ENCODE data around the gene BLTP2.
A peak's percentile ranks its signal among the peaks of the same experiment; 100 is the strongest.

Gene BLTP2

GRCh38 chr17:28618464-28618863 is 26.5 kb downstream of the BLTP2 start:
- in situ Hi-C loops (cut with HindIII; ENCODE audit: low sequenced_read_pairs): no loop called here
- no peak overlapping the region for H3K4me3 ChIP-seq (ENCODE audit: low read depth, low read length)
- no peak for TF ChIP-seq CTCF (IDR thresholded peaks at IDR 0.05; ENCODE audit: low read depth, low read length)
- no peak for DNase-seq (ENCODE audit: low read depth, low spot score)

- no peak overlapping the region for H3K4me3 ChIP-seq (ENCODE audit: low read depth, low read length)
- DNase-seq (ENCODE audit: low read depth, low spot score): no peak
- no peak for TF ChIP-seq CTCF (IDR thresholded peaks at IDR 0.05; ENCODE audit: low read depth, low read length)
- in situ Hi-C loops (cut with HindIII; ENCODE audit: low sequenced_read_pairs): no loop called here
Observed at GRCh38 chr17:28616281-28616680, 28.7 kb downstream of the BLTP2 start.

- in situ Hi-C loops (cut with HindIII; ENCODE audit: low sequenced_read_pairs): no loop called here
- no peak overlapping the region for H3K4me3 ChIP-seq (ENCODE audit: low read depth, low read length)
- DNase-seq (ENCODE audit: low read depth, low spot score): no peak
- no peak for TF ChIP-seq CTCF (IDR thresholded peaks at IDR 0.05; ENCODE audit: low read depth, low read length)
Observed at GRCh38 chr17:28615260-28615940, 29.6 kb downstream of the BLTP2 start.

GRCh38 chr17:28613931-28614381 is 31.0 kb downstream of the BLTP2 start, which contains the start of gene RSKR:
Gene RSKR (minus strand): TSS chr17:28614185. CDS start chr17:28614161, 24 bp downstream.
- in situ Hi-C loops (cut with HindIII; ENCODE audit: low sequenced_read_pairs): no loop called here
- no peak for TF ChIP-seq CTCF (IDR thresholded peaks at IDR 0.05; ENCODE audit: low read depth, low read length)
- DNase-seq (ENCODE audit: low read depth, low spot score): no peak
- H3K4me3 ChIP-seq (ENCODE audit: low read depth, low read length): no peak within 1 kb of the TSS

- in situ Hi-C loops (cut with HindIII; ENCODE audit: low sequenced_read_pairs): no loop called here
Observed at GRCh38 chr17:28612936-28613872, 31.8 kb downstream of the BLTP2 start.

More at GRCh38 chr17:28612936-28613872, 31.8 kb downstream of the BLTP2 start:
- TF ChIP-seq CTCF (IDR thresholded peaks at IDR 0.05; ENCODE audit: low read depth, low read length): peak; percentile 86
- no peak overlapping the region for H3K4me3 ChIP-seq (ENCODE audit: low read depth, low read length)
- DNase-seq (ENCODE audit: low read depth, low spot score): peak; percentile 38
